SU-DHL-6 (cell line): Measurements from ENCODE around the gene CABP7.

Experiments used
- EZH2phosphoT487 ChIP-seq: fragments of 200-600 bp; sonication (generic), shearing (Covaris generic); conservative IDR thresholded peaks from 2 replicates; pipeline ENCODE4 v1.6.1; 2018; ENCODE audit warnings: mild to moderate bottlenecking, antibody characterized with exemption, low read length, moderate library complexity, mixed read lengths
- TF ChIP-seq, protein P1 (sequence below): fragments of 200-600 bp; sonication (generic); IDR thresholded peaks from one replicate; pipeline ENCODE4 v1.5.1; 2017; ENCODE audit warnings: antibody characterized with exemption, mild to moderate bottlenecking, low read length, moderate library complexity; ENCODE audit not compliant: insufficient read depth, poor library complexity, severe bottlenecking

DNA sequence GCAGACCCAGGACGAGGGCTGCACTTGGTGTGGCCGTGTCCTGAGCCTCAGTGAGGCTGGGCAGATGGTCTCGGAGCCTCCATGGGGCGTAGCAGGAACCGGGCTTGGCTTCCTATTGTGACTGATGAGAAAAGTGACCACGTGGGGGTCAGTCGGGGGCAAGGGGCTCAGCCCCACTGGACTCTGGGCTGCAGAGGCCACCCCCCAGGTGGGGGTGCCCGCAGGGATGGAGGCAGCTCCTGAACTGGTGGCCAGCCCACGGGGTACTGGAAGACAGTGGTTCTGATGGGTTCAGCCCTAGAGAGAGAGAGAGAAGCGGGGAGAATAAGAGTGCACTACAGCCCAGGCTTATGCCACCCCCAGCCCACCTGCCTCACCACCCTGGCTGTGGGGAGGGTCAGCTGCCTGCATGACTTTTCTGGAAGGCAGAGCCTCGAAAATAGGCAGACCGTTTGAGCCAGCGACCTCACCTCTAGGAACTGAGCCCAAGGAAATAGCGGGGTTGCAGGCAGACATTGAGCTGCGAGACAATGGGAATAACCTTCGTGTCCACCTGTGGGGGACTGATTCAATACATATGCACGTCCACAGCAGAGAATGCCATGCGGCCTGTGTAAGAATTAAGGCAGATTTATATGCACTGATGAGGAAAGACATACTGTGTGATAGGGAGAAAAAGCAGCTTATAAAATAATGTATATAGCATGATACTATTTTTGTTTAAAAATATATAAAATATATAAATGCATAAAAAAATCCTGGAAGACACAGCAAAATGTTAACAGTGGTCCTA is 11.5 kb downstream of the CABP7 start:
- TF ChIP-seq, protein P1, sequence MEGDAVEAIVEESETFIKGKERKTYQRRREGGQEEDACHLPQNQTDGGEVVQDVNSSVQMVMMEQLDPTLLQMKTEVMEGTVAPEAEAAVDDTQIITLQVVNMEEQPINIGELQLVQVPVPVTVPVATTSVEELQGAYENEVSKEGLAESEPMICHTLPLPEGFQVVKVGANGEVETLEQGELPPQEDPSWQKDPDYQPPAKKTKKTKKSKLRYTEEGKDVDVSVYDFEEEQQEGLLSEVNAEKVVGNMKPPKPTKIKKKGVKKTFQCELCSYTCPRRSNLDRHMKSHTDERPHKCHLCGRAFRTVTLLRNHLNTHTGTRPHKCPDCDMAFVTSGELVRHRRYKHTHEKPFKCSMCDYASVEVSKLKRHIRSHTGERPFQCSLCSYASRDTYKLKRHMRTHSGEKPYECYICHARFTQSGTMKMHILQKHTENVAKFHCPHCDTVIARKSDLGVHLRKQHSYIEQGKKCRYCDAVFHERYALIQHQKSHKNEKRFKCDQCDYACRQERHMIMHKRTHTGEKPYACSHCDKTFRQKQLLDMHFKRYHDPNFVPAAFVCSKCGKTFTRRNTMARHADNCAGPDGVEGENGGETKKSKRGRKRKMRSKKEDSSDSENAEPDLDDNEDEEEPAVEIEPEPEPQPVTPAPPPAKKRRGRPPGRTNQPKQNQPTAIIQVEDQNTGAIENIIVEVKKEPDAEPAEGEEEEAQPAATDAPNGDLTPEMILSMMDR, result no peak
- no peak for TF ChIP-seq EZH2phosphoT487
